Measurements from ENCODE around the gene AMPH. TPM values are rescaled to one million over a fixed set of nuclear protein-coding genes. Genes with fewer than 3 reads are reported as not detected.
"Not testable (repeated sequence)": the region's sequence is repeated elsewhere in the genome, so short reads cannot be mapped to it uniquely, and the experiment has no call there.

AMPH gene
- total and polyA plus RNA-seq, 9 of the 15 experiments (the other 6 are each of a cell fraction or from before 2014, with no cell fraction given) = 0.03 to 0.35 TPM; not detected in 7

DNA sequence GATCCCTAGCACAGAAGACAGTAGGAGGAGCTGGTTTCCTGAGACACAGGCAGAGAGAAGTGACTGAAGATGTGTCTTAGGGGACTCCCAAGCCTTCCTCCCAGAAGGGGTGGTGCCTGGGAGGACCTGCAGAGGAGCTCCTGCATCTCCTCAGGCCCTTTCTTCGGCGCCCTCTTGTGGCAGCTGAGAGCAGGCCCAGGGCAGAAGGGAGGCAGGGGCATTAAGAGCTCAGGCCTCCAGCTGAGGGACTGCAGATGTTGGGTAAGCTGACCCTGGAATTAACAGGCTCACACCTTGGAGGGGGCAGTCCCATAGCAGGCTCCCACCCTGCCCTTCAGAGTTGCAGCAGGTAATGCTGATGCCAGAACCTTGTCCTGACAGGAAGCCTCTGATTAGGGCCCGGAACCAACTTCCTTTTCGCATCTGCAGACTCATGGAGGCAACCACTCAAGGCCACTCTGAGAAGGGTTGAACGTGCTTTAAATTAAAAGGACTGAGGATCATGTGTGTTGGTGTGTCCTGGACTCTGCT, 272.0 kb downstream of the AMPH start:
- POLR2A ChIA-PET; H3K4me2 ChIP-seq (ENCODE audit: insufficient read depth, low read length); BruUV-seq (replicated peaks); H3K4me1 ChIP-seq (replicated peaks in 1 of 2; ENCODE audit: control insufficient read depth in 2 of 2, insufficient read depth in 2 of 2, low read length in 2 of 2); H3K27me3 ChIP-seq (ENCODE audit: control insufficient read depth in 2 of 2, insufficient read depth in 2 of 2, low read length in 2 of 2); H3K9ac ChIP-seq (ENCODE audit: insufficient read depth in 1 of 2, low read depth in 2 of 2, low read length in 2 of 2); H4K20me1 ChIP-seq (replicated peaks; ENCODE audit: control insufficient read depth, insufficient read depth, low read length); H3K27ac ChIP-seq (ENCODE audit: extremely low read depth, low read depth, low read length); H3K9me3 ChIP-seq (replicated peaks; ENCODE audit: control insufficient read depth, insufficient read depth, low read depth, low read length); H3K9me1 ChIP-seq (ENCODE audit: control insufficient read depth, insufficient read depth, low read length); H3K4me3 ChIP-seq; H2AFZ ChIP-seq (ENCODE audit: low read depth, low read length); H3K79me2 ChIP-seq (ENCODE audit: control insufficient read depth, insufficient read depth, low read length): not testable (repeated sequence)
- in situ Hi-C loops (cut with MboI) = loop anchor here (10.0 kb wide), 1 partner anchor 454 kb away; no protein-coding TSS in a partner anchor
- DNase-seq (ENCODE audit: extremely low read depth in 1 of 4, low spot score in 3 of 4) (peak in 1 of 4 experiments; percentile 79), FAIRE-seq (peak; percentile 93), ATAC-seq (peak; percentile 98)
- intact Hi-C loops (cut with micrococcal nuclease) = loop anchor here (1.0 kb wide), 1 partner anchor 14 kb away; no protein-coding TSS in a partner anchor
- peaks cover 32% of the 10 kb centered on the region; the same call in 1 of the 3 replicates for H3K36me3 ChIP-seq (ENCODE audit: control insufficient read depth, insufficient read depth, low read length)
- WGBS (ENCODE audit: insufficient coverage, low coverage, missing lambda C conversion rate) = 44% methylated on average over 5 of the region's 5 CpGs
- CTCF ChIA-PET (ENCODE audit: low intra/inter-chr PET ratio) = interaction anchor here (0.7 kb wide), 1 partner anchor 13 kb away, joined by 3 read pairs; no protein-coding TSS in a partner anchor
- TF ChIP-seq, protein P1, sequence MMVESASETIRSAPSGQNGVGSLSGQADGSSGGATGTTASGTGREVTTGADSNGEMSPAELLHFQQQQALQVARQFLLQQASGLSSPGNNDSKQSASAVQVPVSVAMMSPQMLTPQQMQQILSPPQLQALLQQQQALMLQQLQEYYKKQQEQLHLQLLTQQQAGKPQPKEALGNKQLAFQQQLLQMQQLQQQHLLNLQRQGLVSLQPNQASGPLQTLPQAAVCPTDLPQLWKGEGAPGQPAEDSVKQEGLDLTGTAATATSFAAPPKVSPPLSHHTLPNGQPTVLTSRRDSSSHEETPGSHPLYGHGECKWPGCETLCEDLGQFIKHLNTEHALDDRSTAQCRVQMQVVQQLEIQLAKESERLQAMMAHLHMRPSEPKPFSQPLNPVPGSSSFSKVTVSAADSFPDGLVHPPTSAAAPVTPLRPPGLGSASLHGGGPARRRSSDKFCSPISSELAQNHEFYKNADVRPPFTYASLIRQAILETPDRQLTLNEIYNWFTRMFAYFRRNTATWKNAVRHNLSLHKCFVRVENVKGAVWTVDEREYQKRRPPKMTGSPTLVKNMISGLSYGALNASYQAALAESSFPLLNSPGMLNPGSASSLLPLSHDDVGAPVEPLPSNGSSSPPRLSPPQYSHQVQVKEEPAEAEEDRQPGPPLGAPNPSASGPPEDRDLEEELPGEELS (CRISPR knock-in tag; IDR thresholded peaks at IDR 0.05; ENCODE audit: borderline replicate concordance) = 0 out of 2 replicates have a peak, but pooled peaks have one; percentile 34
- TF ChIP-seq FOXK1 (CRISPR knock-in tag; IDR thresholded peaks at IDR 0.05; ENCODE audit: borderline replicate concordance) = peak; percentile 29; the same call in 1 of the 2 replicates
- TF ChIP-seq SMARCE1 (IDR thresholded peaks at IDR 0.05) = 0 out of 2 replicates have a peak, but pooled peaks have one; percentile 15
- TF ChIP-seq, protein P2, sequence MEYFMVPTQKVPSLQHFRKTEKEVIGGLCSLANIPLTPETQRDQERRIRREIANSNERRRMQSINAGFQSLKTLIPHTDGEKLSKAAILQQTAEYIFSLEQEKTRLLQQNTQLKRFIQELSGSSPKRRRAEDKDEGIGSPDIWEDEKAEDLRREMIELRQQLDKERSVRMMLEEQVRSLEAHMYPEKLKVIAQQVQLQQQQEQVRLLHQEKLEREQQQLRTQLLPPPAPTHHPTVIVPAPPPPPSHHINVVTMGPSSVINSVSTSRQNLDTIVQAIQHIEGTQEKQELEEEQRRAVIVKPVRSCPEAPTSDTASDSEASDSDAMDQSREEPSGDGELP (CRISPR knock-in tag; IDR thresholded peaks at IDR 0.05; ENCODE audit: borderline replicate concordance) = peak; percentile 73
- TF ChIP-seq, protein P3, sequence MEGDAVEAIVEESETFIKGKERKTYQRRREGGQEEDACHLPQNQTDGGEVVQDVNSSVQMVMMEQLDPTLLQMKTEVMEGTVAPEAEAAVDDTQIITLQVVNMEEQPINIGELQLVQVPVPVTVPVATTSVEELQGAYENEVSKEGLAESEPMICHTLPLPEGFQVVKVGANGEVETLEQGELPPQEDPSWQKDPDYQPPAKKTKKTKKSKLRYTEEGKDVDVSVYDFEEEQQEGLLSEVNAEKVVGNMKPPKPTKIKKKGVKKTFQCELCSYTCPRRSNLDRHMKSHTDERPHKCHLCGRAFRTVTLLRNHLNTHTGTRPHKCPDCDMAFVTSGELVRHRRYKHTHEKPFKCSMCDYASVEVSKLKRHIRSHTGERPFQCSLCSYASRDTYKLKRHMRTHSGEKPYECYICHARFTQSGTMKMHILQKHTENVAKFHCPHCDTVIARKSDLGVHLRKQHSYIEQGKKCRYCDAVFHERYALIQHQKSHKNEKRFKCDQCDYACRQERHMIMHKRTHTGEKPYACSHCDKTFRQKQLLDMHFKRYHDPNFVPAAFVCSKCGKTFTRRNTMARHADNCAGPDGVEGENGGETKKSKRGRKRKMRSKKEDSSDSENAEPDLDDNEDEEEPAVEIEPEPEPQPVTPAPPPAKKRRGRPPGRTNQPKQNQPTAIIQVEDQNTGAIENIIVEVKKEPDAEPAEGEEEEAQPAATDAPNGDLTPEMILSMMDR (IDR thresholded peaks at IDR 0.05 in 2 of 3, conservative IDR thresholded peaks at IDR 0.05 in 1 of 3; ENCODE audit: insufficient read depth in 2 of 3, low read depth in 1 of 3, low read length in 3 of 3) = peak; percentile 30 to 58 (median 56)
- 0 out of 4 replicates have a peak, but pooled peaks of 1 of the 2 experiments have one; percentile 13 for TF ChIP-seq NONO (IDR thresholded peaks at IDR 0.05; ENCODE audit: low read depth in 2 of 2, low read length in 1 of 2)
- peak; percentile 67; the same call in 1 of the 2 replicates for TF ChIP-seq RB1 (IDR thresholded peaks at IDR 0.05; ENCODE audit: low read depth)
- TF ChIP-seq CTBP1 (IDR thresholded peaks at IDR 0.05; ENCODE audit: borderline replicate concordance) = peak; percentile 88
- TF ChIP-seq ZNF24 (IDR thresholded peaks at IDR 0.05) = peak; percentile 38; the same call in 1 of the 2 replicates
- 0 out of 2 replicates have a peak, but pooled peaks have one; percentile 7 for TF ChIP-seq CREM (IDR thresholded peaks at IDR 0.05; ENCODE audit: low read depth)
- 0 out of 4 replicates have a peak, but pooled peaks of 1 of the 2 experiments have one; percentile 28 for TF ChIP-seq MAZ (CRISPR knock-in tag; conservative IDR thresholded peaks at IDR 0.05 in 1 of 2, IDR thresholded peaks at IDR 0.05 in 1 of 2)
- 0 out of 4 replicates have a peak, but pooled peaks of 1 of the 2 experiments have one; percentile 29 for TF ChIP-seq SRF (CRISPR knock-in tag; IDR thresholded peaks at IDR 0.05)
- TF ChIP-seq RAD21 (CRISPR knock-in tag; conservative IDR thresholded peaks at IDR 0.05 in 1 of 2, IDR thresholded peaks at IDR 0.05 in 1 of 2) = peak; percentile 18 to 74; a peak in 2 of 4 replicates
- peak; percentile 97 for TF ChIP-seq ZNF263 (CRISPR knock-in tag; IDR thresholded peaks at IDR 0.05; ENCODE audit: borderline replicate concordance)

All from K562 (cell line).